ENCODE data around the gene HSD17B3.
"Not testable (repeated sequence)": the region's sequence is repeated elsewhere in the genome, so short reads cannot be mapped to it uniquely, and the experiment has no call there.

The HSD17B3 gene

GRCh38 chr9:96243778-96244177 is 58.2 kb downstream of the HSD17B3 start:
- DNase-seq: no peak
- intact Hi-C loops (cut with DNase I): no loop called here

- intact Hi-C loops (cut with DNase I): no loop called here
- DNase-seq: peak in 3 of 10 donors; percentile 27 to 84 (median 44)
Observed at GRCh38 chr9:96242811-96243210, 59.2 kb downstream of the HSD17B3 start.

DNA sequence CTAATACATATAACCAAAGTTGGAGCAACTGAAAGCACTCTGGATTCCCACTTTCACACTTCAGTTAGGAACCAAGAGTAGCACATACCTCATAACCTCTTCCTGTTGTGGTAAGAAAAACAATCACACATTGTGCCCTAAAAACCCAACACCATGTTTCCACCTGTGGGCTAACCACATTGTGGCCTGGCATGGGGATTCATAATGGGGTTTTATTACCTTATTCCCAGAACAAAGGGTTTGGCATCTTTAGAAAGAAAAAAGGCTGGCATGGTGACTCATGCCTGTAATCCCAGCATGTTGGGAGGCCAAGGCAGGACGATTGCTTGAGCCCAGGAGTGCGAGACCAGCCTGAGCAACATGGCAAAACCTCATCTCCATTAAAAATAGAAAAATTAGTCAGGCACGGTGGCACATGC is 60.6 kb downstream of the HSD17B3 start:
- intact Hi-C loops (cut with DNase I): no loop called here
- no peak for DNase-seq

- intact Hi-C loops (cut with DNase I): no loop called here
- DNase-seq: peak in 1 of 10 donors; percentile 22
Observed at GRCh38 chr9:96236854-96237550, 65.0 kb downstream of the HSD17B3 start.

GRCh38 chr9:96236337-96236736 is 65.6 kb downstream of the HSD17B3 start:
- DNase-seq; intact Hi-C loops (cut with DNase I): not testable (repeated sequence)

DNA sequence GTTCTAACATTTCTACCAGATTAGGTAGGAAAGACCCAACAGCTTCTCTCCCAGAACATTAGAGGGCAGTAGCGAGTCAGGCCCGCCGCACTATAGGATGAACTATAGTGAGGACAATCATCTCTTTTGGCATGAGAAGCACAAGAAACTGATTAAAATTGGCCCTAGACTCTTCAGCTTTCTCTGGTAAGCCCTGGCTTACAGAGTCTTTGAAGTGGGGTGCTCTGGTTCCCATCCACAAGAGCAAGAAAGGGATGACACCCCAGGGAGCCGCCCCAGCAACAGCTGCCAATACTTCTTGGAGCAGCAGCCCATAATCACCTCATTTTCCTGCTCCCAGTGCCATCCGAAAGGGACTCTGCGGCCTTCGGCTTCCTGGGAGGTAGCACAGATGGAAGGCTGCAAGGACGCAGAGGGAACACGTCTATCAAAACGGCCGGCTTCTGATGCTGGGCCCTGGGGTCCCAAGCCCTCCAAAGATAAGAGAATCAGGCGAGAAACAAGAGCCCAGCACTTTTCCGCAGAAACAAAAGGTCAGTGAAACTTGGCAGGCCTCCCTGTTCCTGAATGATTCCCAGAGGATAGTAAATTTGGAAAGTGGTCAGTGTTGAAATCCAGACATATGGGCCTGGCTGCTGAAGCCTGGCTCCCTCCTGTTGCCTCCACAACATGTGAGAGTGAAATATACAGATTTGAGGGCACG is 69.3 kb downstream of the HSD17B3 start:
- intact Hi-C loops (cut with DNase I): loop anchor here (2.0 kb wide), 1 partner anchor 84 kb away; no protein-coding TSS in a partner anchor
- DNase-seq: peak in 6 of 10 donors; percentile 37 to 93 (median 52)

DNA sequence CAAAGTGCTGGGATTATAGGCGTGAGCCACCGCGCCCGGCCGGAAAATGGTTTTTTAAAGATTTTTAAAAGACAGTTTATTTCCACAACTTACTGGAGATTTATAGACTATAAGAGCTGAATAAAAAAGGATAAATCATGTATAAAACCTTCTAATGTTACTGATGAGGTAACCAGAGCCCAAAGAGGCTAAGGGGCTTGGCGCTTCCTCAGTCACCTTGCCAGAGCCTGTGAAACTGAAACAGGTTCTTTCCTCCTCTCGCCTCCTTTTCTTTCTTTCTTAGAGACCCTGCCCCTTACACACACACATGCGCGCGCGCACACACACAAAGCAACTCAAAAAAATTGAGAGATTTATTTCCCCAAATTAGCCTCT is 69.8 kb downstream of the HSD17B3 start:
- intact Hi-C loops (cut with DNase I): loop anchor here (2.0 kb wide), 1 partner anchor 85 kb away; no protein-coding TSS in a partner anchor
- no peak for DNase-seq

DNA sequence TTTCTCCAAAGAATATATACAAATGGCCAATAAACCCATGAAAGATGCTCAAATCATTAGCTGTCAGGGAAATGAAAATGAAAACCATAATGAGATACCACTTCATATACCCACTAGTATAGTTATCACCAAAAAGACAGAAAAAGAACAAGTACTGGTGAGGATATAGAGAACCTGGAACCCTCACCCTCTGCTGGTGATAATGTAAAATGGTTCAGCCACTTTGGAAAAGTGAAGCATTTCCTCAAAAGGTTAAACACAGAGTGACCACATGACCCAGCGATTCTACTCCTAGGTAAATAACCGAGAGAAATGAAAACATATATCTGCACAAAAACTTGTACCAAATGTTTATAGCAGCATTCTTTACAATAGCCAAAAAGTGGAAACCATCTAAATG is 72.0 kb downstream of the HSD17B3 start:
- intact Hi-C loops (cut with DNase I): no loop called here
- DNase-seq: no peak

DNA sequence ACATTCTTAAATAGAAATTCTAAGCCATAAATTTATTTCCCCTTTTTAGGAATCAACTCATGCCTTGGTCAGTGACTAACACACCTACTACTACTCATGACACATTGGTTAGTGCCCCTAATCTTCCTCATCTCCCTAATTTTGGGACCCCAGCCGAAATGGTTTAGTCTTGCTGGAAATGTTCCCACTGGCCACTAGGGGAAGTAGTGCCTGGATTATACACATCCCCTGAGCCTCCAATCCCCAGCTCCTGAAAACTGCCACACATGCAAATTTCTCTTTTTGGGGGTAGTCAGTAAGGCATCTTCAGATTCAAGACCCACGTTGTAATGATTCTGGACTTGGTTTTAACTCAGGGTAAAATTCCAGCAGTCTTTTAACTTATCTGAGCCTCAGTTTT is 79.8 kb downstream of the HSD17B3 start:
- intact Hi-C loops (cut with DNase I): no loop called here
- no peak for DNase-seq

DNA sequence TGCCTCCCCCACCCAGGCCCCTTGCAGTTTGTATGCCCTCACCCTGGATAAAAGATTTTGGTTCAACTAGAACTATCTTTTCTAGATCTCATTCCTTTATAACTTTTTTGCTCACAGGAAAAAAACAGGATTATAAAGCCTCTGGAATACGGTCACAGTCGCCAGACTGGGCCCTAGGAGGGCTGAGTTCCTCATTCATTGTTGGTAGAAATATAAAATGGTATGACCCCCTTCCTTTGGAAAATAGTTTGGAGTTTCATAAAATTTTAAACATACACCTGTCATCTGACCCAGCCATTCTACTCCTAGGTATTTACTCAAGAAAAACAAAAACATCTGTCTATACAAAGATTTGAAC is 82.1 kb downstream of the HSD17B3 start:
- DNase-seq: no peak
- intact Hi-C loops (cut with DNase I): loop anchor here (2.0 to 10.0 kb wide), 4 partner anchors 175 to 713 kb away; partner anchors contain the start of gene ERCC6L2

GRCh38 chr9:96219026-96219899 is 82.7 kb downstream of the HSD17B3 start:
- DNase-seq: peak in 6 of 10 donors; percentile 31 to 90 (median 42)
- intact Hi-C loops (cut with DNase I): loop anchor here (2.0 to 10.0 kb wide), 4 partner anchors 174 to 712 kb away; partner anchors contain the start of gene ERCC6L2

- intact Hi-C loops (cut with DNase I): loop anchor here (1.0 to 10.0 kb wide), 5 partner anchors 102 to 711 kb away; partner anchors contain the start of gene ERCC6L2
- peak; percentile 58 to 95 (median 74) for DNase-seq
Observed at GRCh38 chr9:96217754-96218693, 84.0 kb downstream of the HSD17B3 start.

- intact Hi-C loops (cut with DNase I): loop anchor here (5.0 to 10.0 kb wide), 2 partner anchors 172 to 710 kb away; no protein-coding TSS in a partner anchor
- peak in 2 of 10 donors; percentile 23 to 29 for DNase-seq
Observed at GRCh38 chr9:96217294-96217707, 84.7 kb downstream of the HSD17B3 start.

DNA sequence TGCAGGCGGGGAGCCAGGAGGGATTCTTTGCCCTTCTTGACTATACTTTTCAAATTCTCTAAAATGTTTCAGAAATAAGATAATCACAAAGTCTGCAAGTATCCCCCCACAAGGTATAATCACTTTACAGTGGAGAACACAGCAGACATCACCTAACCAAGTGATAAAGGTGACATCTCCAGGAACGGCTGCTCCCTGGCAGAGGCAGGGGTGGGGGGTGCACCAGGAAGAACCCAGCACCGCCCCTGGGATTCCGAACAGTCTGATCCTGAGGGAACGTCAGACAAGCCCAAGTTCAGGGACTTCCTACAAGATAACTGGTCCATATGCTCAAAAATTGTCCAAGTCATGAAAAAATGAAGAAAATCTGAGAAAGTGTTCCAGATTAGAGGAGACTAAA is 85.4 kb downstream of the HSD17B3 start:
- no peak for DNase-seq
- intact Hi-C loops (cut with DNase I): loop anchor here (5.0 to 10.0 kb wide), 2 partner anchors 172 to 709 kb away; no protein-coding TSS in a partner anchor

DNA sequence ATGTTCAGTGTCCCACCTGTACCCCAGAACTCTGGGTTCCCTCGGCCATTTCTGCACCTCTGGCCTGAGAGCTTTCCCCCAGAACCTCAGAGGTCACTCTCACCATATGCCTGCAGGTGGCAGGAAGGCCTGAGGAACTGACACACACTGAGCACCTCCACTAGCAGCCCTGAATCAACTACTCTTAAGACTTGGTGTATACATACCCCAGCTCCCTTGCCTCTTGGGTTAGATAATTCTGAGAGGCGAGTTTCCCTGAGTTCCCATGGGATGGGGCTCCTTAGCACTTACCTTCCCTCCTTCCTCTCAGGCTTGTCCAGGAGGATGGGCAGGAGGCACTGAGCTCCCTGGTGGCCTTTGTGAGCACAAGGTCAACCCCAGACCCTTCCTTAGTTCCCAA is 86.1 kb downstream of the HSD17B3 start:
- no peak for DNase-seq
- intact Hi-C loops (cut with DNase I): loop anchor here (5.0 to 10.0 kb wide), 2 partner anchors 171 to 709 kb away; no protein-coding TSS in a partner anchor

DNA sequence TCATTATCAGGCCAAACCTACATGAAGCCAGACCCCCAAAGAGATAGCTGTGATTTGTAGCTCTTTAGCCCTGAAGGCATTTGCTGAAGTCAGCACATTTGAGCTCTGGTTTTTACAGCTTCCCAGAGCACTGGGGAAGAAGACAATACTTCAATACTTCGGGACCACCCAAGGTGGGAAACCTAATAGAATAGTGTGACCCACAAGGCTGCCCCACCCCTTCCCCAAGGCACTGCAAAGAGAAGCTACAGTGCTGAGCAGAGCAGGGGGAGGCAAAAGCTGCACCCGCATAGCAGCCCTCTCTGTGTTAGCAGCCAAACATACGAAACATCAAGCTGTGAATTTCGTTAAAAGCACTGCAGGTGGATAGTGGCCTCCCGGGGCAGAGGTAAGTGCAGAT is 87.3 kb downstream of the HSD17B3 start:
- DNase-seq: no peak
- intact Hi-C loops (cut with DNase I): loop anchor here (5.0 to 10.0 kb wide), 2 partner anchors 170 to 707 kb away; no protein-coding TSS in a partner anchor

GRCh38 chr9:96209407-96210271 is 92.3 kb downstream of the HSD17B3 start:
- intact Hi-C loops (cut with DNase I): loop anchor here (10.0 kb wide), 1 partner anchor 165 kb away; no protein-coding TSS in a partner anchor

GRCh38 chr9:96206156-96206751 is 95.7 kb downstream of the HSD17B3 start:
- no peak for DNase-seq
- intact Hi-C loops (cut with DNase I): no loop called here

More at GRCh38 chr9:96209407-96210271, 92.3 kb downstream of the HSD17B3 start:
- DNase-seq: no peak

Measured in posterior cingulate gyrus (tissue), 11 donors.